GM12801 (cell line): Measurements from ENCODE around the gene APC2.

Experiments
- TF ChIP-seq, protein P1 (sequence below): IDR thresholded peaks from one replicate; pipeline ENCODE4 v1.5.1; 2011; ENCODE audit warnings: control low read depth; ENCODE audit not compliant: insufficient read length; ENCODE audit errors: extremely low read depth

APC2 gene

GRCh38 chr19:1449467-1450442 is at the start of gene APC2:
TSS of gene APC2 (plus strand) at chr19:1450121. CDS start at chr19:1453002, 2,881 bp downstream.
- TF ChIP-seq, protein P1, sequence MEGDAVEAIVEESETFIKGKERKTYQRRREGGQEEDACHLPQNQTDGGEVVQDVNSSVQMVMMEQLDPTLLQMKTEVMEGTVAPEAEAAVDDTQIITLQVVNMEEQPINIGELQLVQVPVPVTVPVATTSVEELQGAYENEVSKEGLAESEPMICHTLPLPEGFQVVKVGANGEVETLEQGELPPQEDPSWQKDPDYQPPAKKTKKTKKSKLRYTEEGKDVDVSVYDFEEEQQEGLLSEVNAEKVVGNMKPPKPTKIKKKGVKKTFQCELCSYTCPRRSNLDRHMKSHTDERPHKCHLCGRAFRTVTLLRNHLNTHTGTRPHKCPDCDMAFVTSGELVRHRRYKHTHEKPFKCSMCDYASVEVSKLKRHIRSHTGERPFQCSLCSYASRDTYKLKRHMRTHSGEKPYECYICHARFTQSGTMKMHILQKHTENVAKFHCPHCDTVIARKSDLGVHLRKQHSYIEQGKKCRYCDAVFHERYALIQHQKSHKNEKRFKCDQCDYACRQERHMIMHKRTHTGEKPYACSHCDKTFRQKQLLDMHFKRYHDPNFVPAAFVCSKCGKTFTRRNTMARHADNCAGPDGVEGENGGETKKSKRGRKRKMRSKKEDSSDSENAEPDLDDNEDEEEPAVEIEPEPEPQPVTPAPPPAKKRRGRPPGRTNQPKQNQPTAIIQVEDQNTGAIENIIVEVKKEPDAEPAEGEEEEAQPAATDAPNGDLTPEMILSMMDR = no peak

DNA sequence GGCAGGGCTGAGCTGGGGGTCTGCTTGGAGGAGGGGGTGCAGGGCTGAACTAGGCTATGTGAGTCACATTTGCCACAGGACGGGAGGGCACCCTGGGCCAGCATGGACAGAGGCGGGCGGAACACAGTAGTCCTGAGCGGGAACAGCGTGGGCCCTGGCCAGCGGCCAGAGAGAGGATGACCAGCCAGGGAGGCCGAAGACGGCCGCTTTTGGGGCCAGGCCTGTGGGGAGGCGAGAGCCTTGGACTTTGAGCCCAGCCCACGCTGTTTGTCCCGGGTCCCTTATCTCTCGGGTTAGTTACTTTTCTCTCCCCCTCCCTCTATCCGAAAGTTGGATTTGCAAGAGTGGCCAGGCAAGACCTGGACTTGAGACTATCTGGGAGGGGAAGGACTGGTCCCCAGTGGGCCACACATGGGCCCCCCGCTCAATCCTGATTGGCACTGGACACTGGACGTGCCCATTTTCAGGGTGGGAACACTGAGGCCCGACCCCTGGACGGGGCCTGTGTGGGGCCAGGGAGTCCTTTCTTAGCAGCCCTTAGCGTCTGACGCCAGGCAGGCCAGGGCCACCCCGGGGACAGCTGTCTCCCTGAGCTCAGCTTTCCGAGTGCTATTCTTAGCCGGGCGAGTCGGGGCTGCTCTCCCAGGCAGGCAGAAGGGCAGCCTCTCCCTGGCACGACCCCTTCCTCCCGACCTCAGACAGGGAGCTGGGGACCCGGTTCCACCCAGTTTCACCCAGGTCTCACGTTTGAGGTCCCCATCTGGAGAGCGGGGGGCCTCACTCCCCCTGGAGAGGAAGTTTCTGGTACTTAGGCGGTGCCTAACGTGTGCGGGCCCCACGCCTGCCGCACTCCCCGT is 49.4 kb upstream of the APC2 start:
- TF ChIP-seq, protein P1 = no peak

DNA sequence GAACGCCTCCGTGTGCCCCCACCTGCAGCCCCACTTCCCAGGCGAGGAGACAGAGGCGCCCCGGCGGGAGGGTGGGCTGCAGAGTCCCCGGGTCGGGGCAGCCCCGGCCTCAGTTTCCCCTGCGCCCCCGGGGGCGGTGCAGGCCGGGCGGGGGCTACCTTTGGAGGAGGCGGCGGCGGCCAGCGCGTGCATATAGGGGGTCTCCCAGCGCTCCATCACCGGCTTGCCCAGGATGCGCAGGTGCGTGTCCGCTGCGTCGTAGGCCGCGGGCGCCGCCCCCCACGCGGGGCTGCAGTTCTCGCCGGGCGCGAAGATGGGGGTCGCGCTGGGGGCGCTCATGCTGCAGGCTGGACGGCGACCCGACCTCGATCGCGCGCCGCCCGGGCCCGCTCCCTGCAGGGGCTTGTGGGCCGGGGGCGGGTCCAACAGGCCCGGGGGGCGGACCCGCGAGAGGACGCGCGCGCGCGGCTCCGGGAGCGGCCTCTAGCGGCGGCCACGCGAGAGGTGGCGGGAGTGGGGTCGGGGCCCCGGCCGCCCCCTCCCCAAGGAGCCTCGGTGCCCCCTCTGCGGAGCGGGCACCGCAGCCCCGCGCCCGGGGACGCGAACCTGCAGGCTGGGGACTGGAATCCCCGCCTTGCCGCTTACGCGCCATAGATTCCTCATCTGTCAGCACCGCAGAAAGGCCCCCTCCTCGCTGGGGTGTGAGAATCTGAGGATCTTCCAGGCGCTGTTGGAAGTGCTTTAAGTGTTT is 48.6 kb upstream of the APC2 start, which contains the start of gene GAMT:
TSS of gene GAMT (minus strand) at position 405 of the 751 bp plus-strand sequence. CDS start at position 339, 66 bp downstream.
- TF ChIP-seq, protein P1 = no peak

- TF ChIP-seq, protein P1 = no peak
Observed at GRCh38 chr19:1401889-1402217, 48.1 kb upstream of the APC2 start.

GRCh38 chr19:1402411-1403070 is 47.4 kb upstream of the APC2 start:
- TF ChIP-seq, protein P1 = no peak

- TF ChIP-seq, protein P1 = no peak
Observed at GRCh38 chr19:1406774-1407527, 43.0 kb upstream of the APC2 start.
